Aorta (tissue), 5 donors: ENCODE data around the gene IL1RAP. TPM values are rescaled to one million over a fixed set of nuclear protein-coding genes. Genes with fewer than 3 reads are reported as not detected.

Source experiments
- ATAC-seq: fragments of 200-7000 bp; cut with Tn5 transposase; one replicate; pipeline ENCODE4 v1.9.1; 2022; ENCODE audit warnings: moderate library complexity; ENCODE audit not compliant: low FRiP score
- DNase-seq, 2 donors: peaks; one replicate each; pipeline ENCODE4 v3.0.0-alpha.2; 2020
- H3K27ac ChIP-seq, 2 donors: one replicate each; pipeline ENCODE4 v1.5.1; 2013; ENCODE audit warnings: low read length in 2 of 2, mild to moderate bottlenecking in 2 of 2, moderate library complexity in 2 of 2, control low read depth in 1 of 2, inconsistent platforms in 1 of 2, low read depth in 1 of 2
- H3K27me3 ChIP-seq, 2 donors: one replicate each; pipeline ENCODE4 v1.6.1; 2013; ENCODE audit warnings: control low read depth in 1 of 2, low read length in 1 of 2, mild to moderate bottlenecking in 1 of 2, moderate library complexity in 1 of 2; ENCODE audit not compliant: insufficient read depth in 2 of 2, control insufficient read depth in 1 of 2
- H3K36me3 ChIP-seq, 2 donors: one replicate each; pipeline ENCODE4 v1.6.1; 2013; ENCODE audit warnings: control low read depth in 1 of 2, low read length in 1 of 2, mild to moderate bottlenecking in 1 of 2; ENCODE audit not compliant: insufficient read depth in 2 of 2, control insufficient read depth in 1 of 2
- H3K4me1 ChIP-seq, 2 donors: one replicate each; pipeline ENCODE4 v1.6.1; 2013; ENCODE audit warnings: low read length in 2 of 2, control low read depth in 1 of 2, mild to moderate bottlenecking in 1 of 2, moderate library complexity in 1 of 2; ENCODE audit not compliant: insufficient read depth in 2 of 2, control insufficient read depth in 1 of 2
- H3K4me3 ChIP-seq, 2 donors: one replicate each; pipeline ENCODE4 v1.5.1; 2013; ENCODE audit warnings: low read length in 2 of 2, control low read depth in 1 of 2, mild to moderate bottlenecking in 1 of 2
- H3K9me3 ChIP-seq: one replicate; pipeline ENCODE4 v1.6.1; 2013; ENCODE audit warnings: mild to moderate bottlenecking, low read length; ENCODE audit not compliant: control insufficient read depth
- WGBS, 2 donors: extraction: QIAGEN DNeasy Blood & Tissue Kit; methylation state at CpG; one replicate each; pipeline ENCODE4 v1.1.7; 2013; 5-methylcytosine and 5-hydroxymethylcytosine counted together
- intact Hi-C, 2 donors: fragments of 100-400 bp; cut with DNase I; formaldehyde crosslinking; loops; one replicate each; pipeline versions ENCODE4 v1.14.2 to v1.15.0; 2022
- polyA plus RNA-seq, 2 donors: library from polyadenylated mRNA; stranded (reverse); fragments of 200-250 nt; gene quantifications; one replicate each; pipeline ENCODE4 v1.2.3, GENCODE V29; 2013
- total RNA-seq, 2 donors: library from RNA; stranded (reverse); fragmentation: NEBNext Ultra II Directional; extraction: Animal tissue kit (Norgen Biotek cat#: 25700); gene quantifications; one replicate each; pipeline ENCODE4 v1.2.1, GENCODE V29; 2021
- donor health status: healthy with polysubstance abuse.
- donor health status: Bipolar disorder and iron deficiency.
- donor health status: DM: no; HTN: no; CAD: no.
- donor health status: DM: no; HTN: no; CAD: no.
- donor health status: DM: yes; HTN: yes; CAD: no.

The IL1RAP gene
- total and polyA plus RNA-seq, 4 donors = 2.5 to 19.1 (median 10.0) TPM

GRCh38 chr3:190596349-190597285, 82.7 kb downstream of the IL1RAP start:
- WGBS, 2 donors = 67 to 74% methylated on average over 5 of the region's 5 CpGs
- no peaks in the 10 kb centered on the region for H3K9me3 ChIP-seq
- H3K4me3 ChIP-seq = no peak overlapping the region
- ATAC-seq (no peak), DNase-seq (no peak)
- no peaks in the 10 kb centered on the region for H3K27me3 ChIP-seq
- H3K27ac ChIP-seq = no peak overlapping the region
- H3K4me1 ChIP-seq = no peaks in the 10 kb centered on the region
- H3K36me3 ChIP-seq = no peaks in the 10 kb centered on the region
- intact Hi-C loops = no loop called here

- intact Hi-C loops = no loop called here
- Histone ChIP-seq H3K27me3 (no peaks in the 10 kb centered on the region), H3K27ac (no peak overlapping the region), H3K4me1 (no peaks in the 10 kb centered on the region), H3K4me3 (no peak overlapping the region), H3K36me3 (no peaks in the 10 kb centered on the region), H3K9me3 (no peaks in the 10 kb centered on the region)
- DNase-seq (no peak), ATAC-seq (no peak)
- WGBS, 2 donors = 54 to 73% methylated on average over 1 of the region's 1 CpG
These were observed 83.4 kb downstream of the IL1RAP start for GRCh38 chr3:190597291-190597690.

GRCh38 chr3:190601622-190602021, 87.7 kb downstream of the IL1RAP start:
- Histone ChIP-seq H3K4me1 (no peaks in the 10 kb centered on the region), H3K9me3 (no peaks in the 10 kb centered on the region), H3K27me3 (no peaks in the 10 kb centered on the region), H3K36me3 (peaks cover 0 to 2% of the 10 kb centered on the region in 2 donors), H3K27ac (no peak overlapping the region), H3K4me3 (no peak overlapping the region)
- DNase-seq = peak in 1 of 2 donors; percentile 53
- 78 to 85% methylated on average over 5 of the region's 5 CpGs for WGBS, 2 donors
- no peak for ATAC-seq
- intact Hi-C loops = no loop called here

GRCh38 chr3:190605385-190605784, 91.5 kb downstream of the IL1RAP start:
- Histone ChIP-seq H3K4me3 (no peak overlapping the region), H3K9me3 (no peaks in the 10 kb centered on the region), H3K4me1 (no peaks in the 10 kb centered on the region), H3K36me3 (peaks cover 0 to 2% of the 10 kb centered on the region in 2 donors), H3K27me3 (no peaks in the 10 kb centered on the region), H3K27ac (no peak overlapping the region)
- intact Hi-C loops = no loop called here
- ATAC-seq (no peak), DNase-seq (no peak)
- WGBS, 2 donors = 27 to 35% methylated on average over 4 of the region's 4 CpGs

- intact Hi-C loops = no loop called here
- no peak overlapping the region for H3K4me3 ChIP-seq
- 63 to 64% methylated on average over 3 of the region's 3 CpGs for WGBS, 2 donors
These were observed 92.7 kb downstream of the IL1RAP start for GRCh38 chr3:190606596-190606995.

GRCh38 chr3:190607021-190607420, 93.1 kb downstream of the IL1RAP start:
- Histone ChIP-seq H3K9me3 (no peaks in the 10 kb centered on the region), H3K4me3 (no peak overlapping the region), H3K27ac (no peak overlapping the region), H3K4me1 (no peaks in the 10 kb centered on the region), H3K27me3 (no peaks in the 10 kb centered on the region), H3K36me3 (peaks cover 0 to 2% of the 10 kb centered on the region in 2 donors)
- 90 to 91% methylated on average over 2 of the region's 2 CpGs for WGBS, 2 donors
- ATAC-seq (no peak), DNase-seq (no peak)
- intact Hi-C loops = no loop called here

More at GRCh38 chr3:190606596-190606995, 92.7 kb downstream of the IL1RAP start:
- H3K9me3 ChIP-seq = no peaks in the 10 kb centered on the region
- ATAC-seq = no peak
- H3K27ac ChIP-seq = no peak overlapping the region
- H3K36me3 ChIP-seq = peaks cover 0 to 2% of the 10 kb centered on the region in 2 donors
- H3K4me1 ChIP-seq = no peaks in the 10 kb centered on the region
- no peaks in the 10 kb centered on the region for H3K27me3 ChIP-seq
- DNase-seq = no peak

- no peak for ATAC-seq
- no peaks in the 10 kb centered on the region for H3K9me3 ChIP-seq
- no peak overlapping the region for H3K27ac ChIP-seq
- peaks cover 0 to 2% of the 10 kb centered on the region in 2 donors for H3K36me3 ChIP-seq
- no peak for DNase-seq
- no peak overlapping the region for H3K4me3 ChIP-seq
- intact Hi-C loops = no loop called here
- 90 to 93% methylated on average over 4 of the region's 4 CpGs for WGBS, 2 donors
- no peaks in the 10 kb centered on the region for H3K4me1 ChIP-seq
- H3K27me3 ChIP-seq = no peaks in the 10 kb centered on the region
These were observed 95.1 kb downstream of the IL1RAP start for GRCh38 chr3:190608850-190609589.

GRCh38 chr3:190614226-190615059, 100.6 kb downstream of the IL1RAP start:
- Histone ChIP-seq H3K4me1 (no peaks in the 10 kb centered on the region), H3K27me3 (no peaks in the 10 kb centered on the region), H3K27ac (no peak overlapping the region), H3K9me3 (no peaks in the 10 kb centered on the region), H3K36me3 (no peaks in the 10 kb centered on the region), H3K4me3 (no peak overlapping the region)
- WGBS, 2 donors = 73% methylated on average over 11 of the region's 11 CpGs
- ATAC-seq = no peak
- intact Hi-C loops = no loop called here
- DNase-seq = no peak
